HG03521 (cell line): ENCODE data around the gene ABLIM3.

ENCODE experiments used
- ATAC-seq: cut with Tn5 transposase; IDR thresholded peaks from one replicate; pipeline ENCODE4 v1.9.1; 2021; ENCODE audit warnings: mild to moderate bottlenecking, moderate library complexity; ENCODE audit not compliant: unreplicated experiment

ABLIM3 gene

GRCh38 chr5:149301049-149301743 lies 159.9 kb downstream of the ABLIM3 start:
- no peak for ATAC-seq

- no peak for ATAC-seq
These were observed 160.6 kb downstream of the ABLIM3 start for GRCh38 chr5:149301744-149302380.

- ATAC-seq = no peak
These were observed 161.3 kb downstream of the ABLIM3 start for GRCh38 chr5:149302641-149303040.

GRCh38 chr5:149303210-149303609 lies 161.9 kb downstream of the ABLIM3 start:
- ATAC-seq = no peak

GRCh38 chr5:149304195-149305078 lies 163.1 kb downstream of the ABLIM3 start:
- ATAC-seq = no peak

GRCh38 chr5:149309354-149309753 lies 168.1 kb downstream of the ABLIM3 start:
- ATAC-seq = no peak
